Trophoblast cell (in vitro differentiated cells and primary cell): ENCODE data around the gene INKA2.

ENCODE experiments used
- DNase-seq, 2 donors: peaks; one replicate each; pipeline ENCODE4 v3.0.0-alpha.2; 2016
- H2AFZ ChIP-seq: 2 replicates; pipeline ENCODE4 v1.6.1; 2013; ENCODE audit warnings: low read length, moderate library complexity, mild to moderate bottlenecking; ENCODE audit not compliant: insufficient read depth, poor library complexity
- H2AK5ac ChIP-seq: 2 replicates; pipeline ENCODE4 v1.6.1; 2013; ENCODE audit warnings: mild to moderate bottlenecking, low read length
- H2BK120ac ChIP-seq: 2 replicates; pipeline ENCODE4 v1.6.1; 2013; ENCODE audit warnings: low read length, mild to moderate bottlenecking, moderate library complexity; ENCODE audit not compliant: insufficient read depth, poor library complexity
- H2BK12ac ChIP-seq: 2 replicates; pipeline ENCODE4 v1.6.1; 2013; ENCODE audit warnings: mild to moderate bottlenecking, low read length, moderate library complexity
- H2BK5ac ChIP-seq: 2 replicates; pipeline ENCODE4 v1.6.1; 2013; ENCODE audit warnings: low read length, low read depth, moderate library complexity, mild to moderate bottlenecking; ENCODE audit not compliant: poor library complexity
- H3K14ac ChIP-seq: 2 replicates; pipeline ENCODE4 v1.6.1; 2013; ENCODE audit warnings: mild to moderate bottlenecking, low read length
- H3K18ac ChIP-seq: 2 replicates; pipeline ENCODE4 v1.6.1; 2013; ENCODE audit warnings: mild to moderate bottlenecking, low read length
- H3K23ac ChIP-seq: 2 replicates; pipeline ENCODE4 v1.6.1; 2013; ENCODE audit warnings: low read length
- H3K27ac ChIP-seq: 2 replicates; pipeline ENCODE4 v1.5.1; 2013; ENCODE audit warnings: low read depth, mild to moderate bottlenecking, inconsistent platforms, low read length, moderate library complexity
- H3K27me3 ChIP-seq: 2 replicates; pipeline ENCODE4 v1.6.1; 2013; ENCODE audit warnings: inconsistent platforms, mild to moderate bottlenecking, low read length, moderate library complexity; ENCODE audit not compliant: insufficient read depth
- H3K36me3 ChIP-seq, 2 experiments: 1 replicate in 1 of 2; 2 replicates in 1 of 2; pipeline ENCODE4 v1.6.1; 2013; ENCODE audit warnings: low read length in 2 of 2, mild to moderate bottlenecking in 2 of 2, moderate library complexity in 1 of 2; ENCODE audit not compliant: insufficient read depth in 2 of 2, control insufficient read depth in 1 of 2
- H3K4ac ChIP-seq: 2 replicates; pipeline ENCODE4 v1.6.1; 2013; ENCODE audit warnings: low read depth, mild to moderate bottlenecking, low read length, moderate library complexity
- H3K4me1 ChIP-seq, 2 experiments: 1 replicate in 1 of 2; 2 replicates in 1 of 2; pipeline ENCODE4 v1.6.1; 2013; ENCODE audit warnings: low read length in 2 of 2, mild to moderate bottlenecking in 2 of 2, moderate library complexity in 1 of 2; ENCODE audit not compliant: insufficient read depth in 2 of 2, control insufficient read depth in 1 of 2
- H3K4me2 ChIP-seq: 2 replicates; pipeline ENCODE4 v1.6.1; 2013; ENCODE audit warnings: inconsistent platforms, mild to moderate bottlenecking, low read length, moderate library complexity
- H3K4me3 ChIP-seq: 2 replicates; pipeline ENCODE4 v1.5.1; 2013; ENCODE audit warnings: mild to moderate bottlenecking, low read depth, low read length, inconsistent platforms
- H3K79me1 ChIP-seq: one replicate; pipeline ENCODE4 v1.6.1; 2013; ENCODE audit warnings: low read length
- H3K79me2 ChIP-seq: 2 replicates; pipeline ENCODE4 v1.6.1; 2013; ENCODE audit warnings: low read length, mild to moderate bottlenecking; ENCODE audit not compliant: control insufficient read depth, insufficient read depth, poor library complexity
- H3K9ac ChIP-seq: 2 replicates; pipeline ENCODE4 v1.6.1; 2013; ENCODE audit warnings: mild to moderate bottlenecking, low read length
- H3K9me3 ChIP-seq: 2 replicates; pipeline ENCODE4 v1.6.1; 2013; ENCODE audit warnings: low read depth, mild to moderate bottlenecking, control low read depth, inconsistent platforms, low read length; ENCODE audit not compliant: insufficient read depth
- H4K12ac ChIP-seq: 2 replicates; pipeline ENCODE4 v1.6.1; 2013; ENCODE audit warnings: low read depth, mild to moderate bottlenecking, low read length, moderate library complexity
- H4K8ac ChIP-seq: 2 replicates; pipeline ENCODE4 v1.6.1; 2013; ENCODE audit warnings: low read depth, mild to moderate bottlenecking, low read length, moderate library complexity
- H4K91ac ChIP-seq: one replicate; pipeline ENCODE4 v1.6.1; 2013; ENCODE audit warnings: low read depth, mild to moderate bottlenecking, low read length, moderate library complexity
- WGBS: extraction: QIAGEN DNeasy Blood & Tissue Kit; methylation state at CpG from one replicate; pipeline ENCODE4 v1.1.7; 2013; ENCODE audit warnings: missing lambda C conversion rate; ENCODE audit not compliant: insufficient read length, insufficient coverage; ENCODE audit errors: extremely low coverage; 5-methylcytosine and 5-hydroxymethylcytosine counted together

Gene INKA2

DNA sequence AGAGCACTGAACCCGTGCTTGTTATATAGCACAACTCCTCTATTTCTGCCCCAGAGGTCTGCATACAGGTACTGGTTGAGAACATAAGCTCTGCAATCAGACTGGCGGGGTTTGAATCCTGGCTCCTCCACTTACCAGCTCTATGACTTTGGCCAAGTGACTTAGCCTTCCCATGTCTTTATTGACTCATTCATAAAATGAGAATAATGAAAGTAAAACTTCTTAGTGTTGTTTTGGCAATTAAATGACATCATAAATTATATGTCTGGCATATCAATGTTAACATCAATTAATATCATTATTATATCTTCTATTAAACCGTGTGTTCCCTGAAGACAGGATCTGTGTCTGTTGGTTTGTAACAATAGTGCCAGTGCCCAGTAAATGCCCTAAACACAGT, 4.3 kb downstream of the INKA2 start:
- no peak overlapping the region for H4K8ac ChIP-seq
- no peak overlapping the region for H3K18ac ChIP-seq
- H4K91ac ChIP-seq: no peak overlapping the region
- no peaks in the 10 kb centered on the region for H3K36me3 ChIP-seq
- no peak overlapping the region for H3K4me2 ChIP-seq
- peaks cover 14 to 17% of the 10 kb centered on the region in 2 experiments for H3K4me1 ChIP-seq
- H2AK5ac ChIP-seq: no peak overlapping the region
- no peak overlapping the region for H3K4me3 ChIP-seq
- no peak overlapping the region for H4K12ac ChIP-seq
- H2BK5ac ChIP-seq: no peak overlapping the region
- no peak overlapping the region for H3K27ac ChIP-seq
- no peak overlapping the region for H3K14ac ChIP-seq
- H2AFZ ChIP-seq: no peak overlapping the region
- no peak overlapping the region for H2BK120ac ChIP-seq
- no peaks in the 10 kb centered on the region for H3K79me2 ChIP-seq
- peaks cover 20% of the 10 kb centered on the region for H3K27me3 ChIP-seq
- peaks cover 2% of the 10 kb centered on the region for H3K9me3 ChIP-seq
- H3K79me1 ChIP-seq: peaks cover 3% of the 10 kb centered on the region
- no CpG with 5 or more reads among the region's 3 CpGs for WGBS
- no peak overlapping the region for H3K9ac ChIP-seq
- no peak for DNase-seq
- H3K4ac ChIP-seq: no peak overlapping the region
- H3K23ac ChIP-seq: no peak overlapping the region
- no peak overlapping the region for H2BK12ac ChIP-seq

DNA sequence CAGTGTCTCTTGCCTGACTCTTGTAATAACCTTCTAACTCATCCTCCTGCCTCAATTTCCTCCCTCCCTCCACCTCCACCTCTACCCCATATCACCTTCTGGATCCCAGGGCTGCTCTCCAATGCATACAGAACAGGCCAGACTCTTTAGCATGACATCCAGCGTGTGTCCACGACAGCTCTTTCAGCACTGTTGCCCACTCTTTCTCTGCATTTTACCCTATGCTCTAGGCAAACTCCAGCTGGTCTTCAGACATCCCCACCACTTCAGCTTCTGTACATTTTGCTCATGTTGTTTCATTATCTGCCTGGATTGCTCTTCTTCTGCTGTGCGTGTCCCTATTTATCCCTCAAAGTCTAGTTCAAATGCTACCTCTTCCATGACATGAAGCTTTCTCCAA, 4.8 kb downstream of the INKA2 start:
- Histone ChIP-seq H3K79me1 (peaks cover 3% of the 10 kb centered on the region), H4K91ac (no peak overlapping the region), H3K27me3 (peaks cover 16% of the 10 kb centered on the region), H3K14ac (no peak overlapping the region), H3K9ac (no peak overlapping the region), H3K4me3 (no peak overlapping the region), H2BK120ac (no peak overlapping the region), H3K4me2 (no peak overlapping the region), H2AFZ (no peak overlapping the region), H2BK5ac (no peak overlapping the region), H3K18ac (no peak overlapping the region), H3K36me3 (no peaks in the 10 kb centered on the region), H3K23ac (no peak overlapping the region), H3K27ac (no peak overlapping the region), H4K8ac (no peak overlapping the region), H3K4ac (no peak overlapping the region), H3K9me3 (peaks cover 2% of the 10 kb centered on the region), H2AK5ac (no peak overlapping the region), H3K79me2 (no peaks in the 10 kb centered on the region), H4K12ac (no peak overlapping the region), H3K4me1 (peaks cover 13 to 14% of the 10 kb centered on the region in 2 experiments), H2BK12ac (no peak overlapping the region)
- no peak for DNase-seq
- WGBS: no CpG with 5 or more reads among the region's 3 CpGs

DNA sequence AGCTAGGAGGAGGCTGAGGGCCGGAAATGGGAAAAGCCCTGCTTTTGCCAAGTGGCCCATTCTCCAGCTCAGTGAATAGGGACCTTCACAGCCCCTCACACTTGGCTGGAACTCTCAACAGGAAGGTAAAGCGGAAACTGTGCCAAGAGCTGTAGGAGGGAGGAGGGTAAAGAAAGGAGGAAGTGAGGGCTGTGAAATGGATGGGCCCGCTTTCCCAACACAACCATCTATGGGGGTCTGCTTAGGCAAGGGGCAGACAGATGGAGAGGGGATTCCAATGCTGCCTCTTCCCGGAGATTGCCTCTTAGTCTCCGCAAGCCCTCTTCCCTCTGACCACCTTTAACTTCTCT, 5.2 kb downstream of the INKA2 start:
- Histone ChIP-seq H3K36me3 (no peaks in the 10 kb centered on the region), H4K91ac (no peak overlapping the region), H3K18ac (no peak overlapping the region), H2AFZ (no peak overlapping the region), H3K4me1 (peaks cover 12% of the 10 kb centered on the region in 2 experiments), H4K12ac (no peak overlapping the region), H3K27ac (no peak overlapping the region), H3K9me3 (peaks cover 2% of the 10 kb centered on the region), H3K4ac (no peak overlapping the region), H3K4me3 (no peak overlapping the region), H3K79me2 (no peaks in the 10 kb centered on the region), H2BK120ac (no peak overlapping the region), H3K27me3 (peaks cover 13% of the 10 kb centered on the region), H3K79me1 (peaks cover 3% of the 10 kb centered on the region), H2AK5ac (no peak overlapping the region), H3K4me2 (no peak overlapping the region), H2BK12ac (no peak overlapping the region), H3K9ac (no peak overlapping the region), H2BK5ac (no peak overlapping the region), H4K8ac (no peak overlapping the region), H3K23ac (no peak overlapping the region), H3K14ac (no peak overlapping the region)
- DNase-seq: no peak
- no CpG with 5 or more reads among the region's 5 CpGs for WGBS

DNA sequence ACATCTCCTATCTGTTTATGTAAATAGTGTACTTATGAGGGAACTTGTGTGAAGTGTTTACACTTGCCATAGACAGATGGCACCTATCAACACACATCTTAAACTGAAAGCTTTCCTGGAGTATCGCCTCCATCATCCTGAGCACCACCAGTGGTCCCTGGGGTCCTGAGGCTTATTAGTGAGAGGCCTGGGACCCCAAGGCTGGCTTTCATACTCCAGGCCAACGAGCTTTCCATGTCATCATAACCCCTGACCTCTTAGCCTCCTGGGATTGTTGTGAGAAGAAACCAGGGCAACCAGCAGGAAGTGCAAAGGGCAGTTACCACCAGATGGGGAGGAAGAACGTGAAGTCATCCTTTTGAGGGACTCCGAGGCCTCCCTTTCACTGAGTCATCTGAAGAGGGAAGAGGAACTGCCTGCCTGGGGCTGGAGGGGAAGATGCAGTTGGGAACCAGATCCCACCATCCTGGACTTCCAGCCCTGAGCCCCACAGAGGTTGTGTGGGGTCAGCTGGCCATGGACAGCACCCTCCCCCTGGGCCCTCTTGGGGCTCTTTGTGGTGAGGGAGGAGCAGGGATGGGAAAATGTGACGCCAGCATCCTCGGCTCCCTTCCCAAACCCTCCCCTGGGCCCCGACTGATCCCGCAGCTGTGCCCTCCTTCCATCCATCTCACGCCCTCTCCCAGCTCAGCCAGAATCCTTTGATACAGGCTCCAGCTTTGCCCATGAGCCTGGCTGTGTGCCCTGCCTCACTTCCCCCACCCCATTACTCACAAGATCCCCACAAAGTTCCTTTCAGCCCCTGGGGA, 5.8 kb downstream of the INKA2 start:
- no peak overlapping the region for H3K4me3 ChIP-seq
- H3K14ac ChIP-seq: no peak overlapping the region
- H2AFZ ChIP-seq: no peak overlapping the region
- no peaks in the 10 kb centered on the region for H3K79me1 ChIP-seq
- H2AK5ac ChIP-seq: no peak overlapping the region
- H3K4me2 ChIP-seq: no peak overlapping the region
- no peak overlapping the region for H3K27ac ChIP-seq
- no peaks in the 10 kb centered on the region for H3K79me2 ChIP-seq
- H4K91ac ChIP-seq: no peak overlapping the region
- peaks cover 7 to 8% of the 10 kb centered on the region in 2 experiments for H3K4me1 ChIP-seq
- H2BK12ac ChIP-seq: no peak overlapping the region
- peaks cover 8% of the 10 kb centered on the region for H3K27me3 ChIP-seq
- H3K4ac ChIP-seq: no peak overlapping the region
- H3K36me3 ChIP-seq: no peaks in the 10 kb centered on the region
- no peak overlapping the region for H4K12ac ChIP-seq
- H4K8ac ChIP-seq: no peak overlapping the region
- H3K9ac ChIP-seq: no peak overlapping the region
- peaks cover 2% of the 10 kb centered on the region for H3K9me3 ChIP-seq
- H2BK120ac ChIP-seq: no peak overlapping the region
- DNase-seq: peak; percentile 9 to 37
- H2BK5ac ChIP-seq: no peak overlapping the region
- WGBS: no CpG with 5 or more reads among the region's 9 CpGs
- H3K23ac ChIP-seq: no peak overlapping the region
- no peak overlapping the region for H3K18ac ChIP-seq
